Type B pancreatic cell (in vitro differentiated cells): ENCODE measurements around the gene DLX2. TPM values are rescaled to one million over a fixed set of nuclear protein-coding genes. Genes with fewer than 3 reads are reported as not detected.
"Not testable (repeated sequence)": the region's sequence is repeated elsewhere in the genome, so short reads cannot be mapped to it uniquely, and the experiment has no call there.

Experiments used
- DNase-seq: peaks from one replicate; pipeline ENCODE4 v3.0.0; 2021; ENCODE audit warnings: mixed read lengths; ENCODE audit not compliant: unreplicated experiment; ENCODE audit errors: extremely low spot score
- H3K27ac Mint-ChIP-seq: 2 replicates; pipeline ENCODE4 v1.8.0; 2021; ENCODE audit warnings: mild to moderate bottlenecking, mixed read lengths
- H3K27me3 Mint-ChIP-seq: 2 replicates; pipeline ENCODE4 v1.8.0; 2021; ENCODE audit warnings: mixed read lengths
- H3K36me3 Mint-ChIP-seq: 2 replicates; pipeline ENCODE4 v1.8.0; 2021; ENCODE audit warnings: mixed read lengths
- H3K4me1 Mint-ChIP-seq: one replicate; pipeline ENCODE4 v1.8.0; 2021; ENCODE audit warnings: mixed read lengths; ENCODE audit not compliant: unreplicated experiment
- H3K4me3 Mint-ChIP-seq: 2 replicates; pipeline ENCODE4 v1.8.0; 2021; ENCODE audit warnings: mild to moderate bottlenecking, mixed read lengths
- H3K9me3 Mint-ChIP-seq: 2 replicates; pipeline ENCODE4 v1.8.0; 2021; ENCODE audit warnings: mixed read lengths
- total RNA-seq: library from RNA; stranded (reverse); gene quantifications from 2 replicates; pipeline ENCODE4 v1.2.1, GENCODE V29; 2021; ENCODE audit warnings: low replicate concordance
- TF ChIP-seq, protein P1 (sequence below): fragments of 200-600 bp; sonication (generic); conservative IDR thresholded peaks from 2 replicates; pipeline ENCODE4 v1.5.0; 2021; ENCODE audit warnings: antibody characterized with exemption, mild to moderate bottlenecking

DLX2 gene
- total RNA-seq, 1 donor from 2014 or later = 6.9 TPM

GRCh38 chr2:172063446-172063845 lies 39.3 kb downstream of the DLX2 start:
- TF ChIP-seq, protein P1, sequence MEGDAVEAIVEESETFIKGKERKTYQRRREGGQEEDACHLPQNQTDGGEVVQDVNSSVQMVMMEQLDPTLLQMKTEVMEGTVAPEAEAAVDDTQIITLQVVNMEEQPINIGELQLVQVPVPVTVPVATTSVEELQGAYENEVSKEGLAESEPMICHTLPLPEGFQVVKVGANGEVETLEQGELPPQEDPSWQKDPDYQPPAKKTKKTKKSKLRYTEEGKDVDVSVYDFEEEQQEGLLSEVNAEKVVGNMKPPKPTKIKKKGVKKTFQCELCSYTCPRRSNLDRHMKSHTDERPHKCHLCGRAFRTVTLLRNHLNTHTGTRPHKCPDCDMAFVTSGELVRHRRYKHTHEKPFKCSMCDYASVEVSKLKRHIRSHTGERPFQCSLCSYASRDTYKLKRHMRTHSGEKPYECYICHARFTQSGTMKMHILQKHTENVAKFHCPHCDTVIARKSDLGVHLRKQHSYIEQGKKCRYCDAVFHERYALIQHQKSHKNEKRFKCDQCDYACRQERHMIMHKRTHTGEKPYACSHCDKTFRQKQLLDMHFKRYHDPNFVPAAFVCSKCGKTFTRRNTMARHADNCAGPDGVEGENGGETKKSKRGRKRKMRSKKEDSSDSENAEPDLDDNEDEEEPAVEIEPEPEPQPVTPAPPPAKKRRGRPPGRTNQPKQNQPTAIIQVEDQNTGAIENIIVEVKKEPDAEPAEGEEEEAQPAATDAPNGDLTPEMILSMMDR = no peak
- Mint-ChIP-seq H3K4me1 (peaks cover 8% of the 10 kb centered on the region), H3K36me3 (peaks cover 3% of the 10 kb centered on the region), H3K4me3 (no peak overlapping the region), H3K27ac (no peak overlapping the region), H3K9me3 (no peaks in the 10 kb centered on the region), H3K27me3 (peaks cover 47% of the 10 kb centered on the region)
- DNase-seq = no peak

DNA sequence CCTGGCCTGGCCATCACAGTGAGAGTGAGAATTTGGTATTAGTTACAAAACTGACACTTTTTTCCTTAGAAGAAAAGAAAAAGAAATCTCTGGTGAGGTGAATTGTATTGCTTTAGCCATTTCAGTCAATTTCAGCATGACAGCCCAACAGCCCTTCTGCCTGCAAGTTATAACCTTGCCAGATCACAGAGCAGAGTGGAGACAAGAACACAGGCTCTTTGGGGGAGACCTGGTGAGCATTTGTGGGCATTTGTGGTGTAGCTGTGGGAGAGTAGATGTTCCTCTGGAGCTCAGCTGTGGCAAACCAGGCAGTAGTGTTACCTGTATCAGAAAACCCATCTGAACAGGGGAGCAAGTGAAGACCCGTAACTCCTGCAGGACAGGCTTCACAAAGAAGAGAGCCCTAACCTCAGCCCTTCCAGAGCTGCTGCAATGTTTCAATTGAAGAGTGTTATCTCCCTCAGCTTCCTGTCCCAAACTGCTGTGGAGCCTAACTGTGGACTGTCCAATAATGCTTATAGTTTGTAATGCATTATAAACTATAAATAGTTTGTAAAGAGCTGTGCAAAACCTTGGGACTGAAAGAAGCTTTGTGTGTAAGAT lies 40.2 kb downstream of the DLX2 start:
- Mint-ChIP-seq H3K36me3 (peaks cover 3% of the 10 kb centered on the region), H3K4me3 (no peak overlapping the region), H3K27me3 (peaks cover 50% of the 10 kb centered on the region), H3K4me1 (peaks cover 8% of the 10 kb centered on the region), H3K9me3 (no peaks in the 10 kb centered on the region), H3K27ac (no peak overlapping the region)
- TF ChIP-seq, protein P1 = no peak
- no peak for DNase-seq

DNA sequence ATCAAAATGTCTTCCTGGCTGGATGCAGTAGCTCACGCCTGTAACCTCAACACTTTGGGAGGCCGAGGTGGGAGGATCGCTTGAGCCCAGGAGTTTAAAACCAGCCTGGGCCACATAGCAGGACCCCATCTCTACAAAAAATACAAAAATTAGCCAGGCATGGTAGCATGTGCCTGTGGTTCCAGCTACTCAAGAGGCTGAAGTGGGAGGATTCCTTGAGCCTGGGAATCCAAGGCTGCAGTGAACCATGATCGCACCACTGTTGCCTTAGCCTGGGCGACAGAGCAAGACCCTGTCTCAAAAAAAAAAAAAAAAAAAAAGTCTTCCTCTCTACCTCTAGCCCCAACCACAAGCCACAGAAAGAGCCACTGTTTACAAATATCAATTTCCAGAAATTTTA lies 42.6 kb downstream of the DLX2 start:
- not testable (repeated sequence) for H3K4me1 Mint-ChIP-seq, H3K4me3 Mint-ChIP-seq, H3K27ac Mint-ChIP-seq, H3K9me3 Mint-ChIP-seq, DNase-seq, H3K36me3 Mint-ChIP-seq
- H3K27me3 Mint-ChIP-seq = peaks cover 50% of the 10 kb centered on the region

DNA sequence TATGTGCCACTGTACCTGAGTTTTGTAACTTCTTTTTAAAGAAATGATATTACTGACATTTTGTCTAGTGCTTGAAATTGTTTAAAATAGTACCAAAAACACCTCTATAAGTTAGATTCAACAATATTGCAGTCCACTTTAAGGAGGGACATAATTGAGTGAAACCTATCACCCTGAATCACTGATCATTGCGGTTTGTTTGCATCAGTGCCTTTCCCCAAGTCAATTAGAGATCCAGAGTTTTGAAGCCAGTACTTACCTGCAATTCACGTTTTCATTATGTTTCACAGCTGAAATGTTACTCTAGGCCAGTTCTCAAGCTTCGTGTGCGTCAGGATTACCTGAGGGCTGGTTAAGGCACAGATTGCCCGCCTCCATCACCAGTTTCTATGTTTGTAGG lies 44.0 kb downstream of the DLX2 start:
- H3K27ac Mint-ChIP-seq = no peak overlapping the region
- H3K27me3 Mint-ChIP-seq = peaks cover 48% of the 10 kb centered on the region
- TF ChIP-seq, protein P1 = no peak
- DNase-seq = no peak
- no peak overlapping the region for H3K4me3 Mint-ChIP-seq
- H3K4me1 Mint-ChIP-seq = peaks cover 7% of the 10 kb centered on the region
- no peaks in the 10 kb centered on the region for H3K9me3 Mint-ChIP-seq
- no peaks in the 10 kb centered on the region for H3K36me3 Mint-ChIP-seq

DNA sequence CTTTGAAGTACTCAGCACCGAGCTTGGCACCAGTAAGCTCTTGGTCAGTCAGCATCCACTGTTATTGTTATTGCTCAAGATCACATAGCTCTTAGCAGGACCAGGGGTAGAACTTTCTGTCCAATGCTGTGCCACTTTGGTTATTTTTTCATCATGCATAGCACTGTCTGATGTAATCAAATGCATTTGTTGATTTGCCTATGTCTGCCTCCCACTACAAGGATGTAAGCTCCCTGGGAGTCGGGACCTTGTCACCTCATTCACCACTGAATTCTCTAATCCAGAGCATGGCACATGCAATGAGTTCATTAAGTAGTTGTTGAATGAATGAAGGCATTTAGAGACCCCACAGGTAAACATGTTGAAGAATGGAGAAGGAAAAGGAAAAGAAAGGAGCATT lies 46.4 kb downstream of the DLX2 start:
- Mint-ChIP-seq H3K4me1 (peaks cover 24% of the 10 kb centered on the region), H3K9me3 (no peaks in the 10 kb centered on the region), H3K36me3 (no peaks in the 10 kb centered on the region), H3K27ac (no peak overlapping the region), H3K4me3 (no peak overlapping the region), H3K27me3 (peaks cover 35% of the 10 kb centered on the region)
- TF ChIP-seq, protein P1 = no peak
- DNase-seq = no peak

DNA sequence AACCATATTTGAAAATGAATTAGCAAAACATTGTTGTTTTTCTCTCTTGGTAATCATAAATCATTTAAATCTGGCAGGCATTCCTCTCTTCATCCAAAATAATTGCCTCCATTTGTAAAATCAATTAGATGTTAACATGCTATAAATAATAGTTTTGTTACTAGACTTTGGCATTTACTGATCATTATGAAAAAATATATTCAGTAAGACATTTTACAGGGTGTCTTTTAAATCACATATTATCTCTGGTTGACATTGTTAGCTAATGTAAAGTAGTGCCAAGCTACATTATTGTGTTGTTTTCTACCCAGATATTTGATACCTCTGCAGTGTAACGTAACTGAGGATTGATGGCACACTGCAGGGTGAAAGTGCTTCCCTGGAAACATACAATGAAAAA lies 49.2 kb downstream of the DLX2 start:
- Mint-ChIP-seq H3K4me3 (no peak overlapping the region), H3K9me3 (no peaks in the 10 kb centered on the region), H3K36me3 (no peaks in the 10 kb centered on the region), H3K27ac (no peak overlapping the region), H3K4me1 (peaks cover 31% of the 10 kb centered on the region), H3K27me3 (peaks cover 25% of the 10 kb centered on the region)
- no peak for DNase-seq
- TF ChIP-seq, protein P1 = no peak
